H9 (cell line): ENCODE results near the gene CNOT11. TPM values are rescaled to one million over a fixed set of nuclear protein-coding genes. Genes with fewer than 3 reads are reported as not detected.

Source experiments
- DNase-seq: peaks from one replicate; pipeline ENCODE4 v3.0.0-alpha.2; 2017
- H2AFZ ChIP-seq: one replicate; pipeline ENCODE4 v1.6.1; 2013; ENCODE audit warnings: mild to moderate bottlenecking, low read length, control low read depth, moderate library complexity
- H2AK5ac ChIP-seq: 2 replicates; pipeline ENCODE4 v1.6.1; 2013; ENCODE audit warnings: low read length, control low read depth, mixed read lengths; ENCODE audit not compliant: insufficient read length
- H2BK120ac ChIP-seq: one replicate; pipeline ENCODE4 v1.6.1; 2013; ENCODE audit warnings: low read depth, mild to moderate bottlenecking, low read length, control low read depth, inconsistent platforms; ENCODE audit not compliant: poor library complexity, severe bottlenecking
- H2BK12ac ChIP-seq: 2 replicates; pipeline ENCODE4 v1.6.1; 2013; ENCODE audit warnings: low read length, control low read depth, mixed read lengths, low read depth; ENCODE audit not compliant: insufficient read length
- H2BK15ac ChIP-seq: 2 replicates; pipeline ENCODE4 v1.6.1; 2013; ENCODE audit warnings: low read depth, low read length, control low read depth
- H2BK20ac ChIP-seq: one replicate; pipeline ENCODE4 v1.6.1; 2013; ENCODE audit warnings: low read depth, mild to moderate bottlenecking, low read length, control low read depth, inconsistent platforms; ENCODE audit not compliant: poor library complexity, severe bottlenecking
- H2BK5ac ChIP-seq: 2 replicates; pipeline ENCODE4 v1.6.1; 2013; ENCODE audit warnings: low read length, control low read depth, mixed read lengths; ENCODE audit not compliant: insufficient read length
- H3K14ac ChIP-seq: 2 replicates; pipeline ENCODE4 v1.6.1; 2013; ENCODE audit warnings: low read length, control low read depth; ENCODE audit not compliant: insufficient read depth
- H3K18ac ChIP-seq: 2 replicates; pipeline ENCODE4 v1.6.1; 2013; ENCODE audit warnings: low read depth, mild to moderate bottlenecking, mixed read lengths, low read length, control low read depth; ENCODE audit not compliant: insufficient read length
- H3K23ac ChIP-seq: 2 replicates; pipeline ENCODE4 v1.6.1; 2013; ENCODE audit warnings: low read length, control low read depth, mixed read lengths, low read depth; ENCODE audit not compliant: insufficient read length
- H3K23me2 ChIP-seq: 2 replicates; pipeline ENCODE4 v1.6.1; 2013; ENCODE audit warnings: low read depth, mild to moderate bottlenecking, mixed read lengths, low read length, control low read depth; ENCODE audit not compliant: insufficient read length, poor library complexity, severe bottlenecking
- H3K27ac ChIP-seq: 2 replicates; pipeline ENCODE4 v1.5.1; 2013; ENCODE audit warnings: low read length, control low read depth, mixed read lengths, low read depth; ENCODE audit not compliant: insufficient read length
- H3K27me3 ChIP-seq: 2 replicates; pipeline ENCODE4 v1.6.1; 2013; ENCODE audit warnings: low read length, control low read depth, inconsistent platforms; ENCODE audit not compliant: insufficient read depth
- H3K4ac ChIP-seq: 2 replicates; pipeline ENCODE4 v1.6.1; 2013; ENCODE audit warnings: low read depth, mild to moderate bottlenecking, control low read depth, inconsistent platforms, low read length, moderate library complexity
- H3K4me1 ChIP-seq: 2 replicates; pipeline ENCODE4 v1.6.1; 2013; ENCODE audit warnings: low read length, control low read depth, inconsistent platforms; ENCODE audit not compliant: insufficient read depth
- H3K4me2 ChIP-seq: 2 replicates; pipeline ENCODE4 v1.6.1; 2013; ENCODE audit warnings: low read length, control low read depth, mixed read lengths; ENCODE audit not compliant: insufficient read length, insufficient read depth
- H3K56ac ChIP-seq: 2 replicates; pipeline ENCODE4 v1.6.1; 2013; ENCODE audit warnings: low read depth, mild to moderate bottlenecking, mixed read lengths, low read length, control low read depth; ENCODE audit not compliant: insufficient read length
- H3K79me1 ChIP-seq: 2 replicates; pipeline ENCODE4 v1.6.1; 2013; ENCODE audit warnings: low read depth, mild to moderate bottlenecking, moderate library complexity, low read length, control low read depth, inconsistent platforms; ENCODE audit not compliant: insufficient read depth, poor library complexity, severe bottlenecking
- H3K79me2 ChIP-seq: 2 replicates; pipeline ENCODE4 v1.6.1; 2013; ENCODE audit warnings: low read length, control low read depth, inconsistent platforms; ENCODE audit not compliant: insufficient read depth
- H3K9ac ChIP-seq: 2 replicates; pipeline ENCODE4 v1.6.1; 2013; ENCODE audit warnings: low read length, control low read depth, mixed read lengths; ENCODE audit not compliant: insufficient read length; ENCODE audit errors: extremely low read depth
- H3K9me3 ChIP-seq: one replicate; pipeline ENCODE4 v1.6.1; 2013; ENCODE audit warnings: low read depth, low read length, inconsistent platforms; ENCODE audit not compliant: control insufficient read depth
- H3T11ph ChIP-seq: one replicate; pipeline ENCODE4 v1.6.1; 2013; ENCODE audit warnings: mild to moderate bottlenecking, low read length, control low read depth, inconsistent platforms
- H4K20me1 ChIP-seq: one replicate; pipeline ENCODE4 v1.6.1; 2013; ENCODE audit not compliant: control insufficient read depth, insufficient read length, insufficient read depth
- H4K5ac ChIP-seq: 2 replicates; pipeline ENCODE4 v1.6.1; 2013; ENCODE audit warnings: low read depth, mild to moderate bottlenecking, mixed read lengths, low read length, control low read depth; ENCODE audit not compliant: insufficient read length
- H4K8ac ChIP-seq: replicated peaks from 2 replicates; pipeline ENCODE4 v1.6.1; 2013; ENCODE audit warnings: low read length, control low read depth, mixed read lengths, low read depth; ENCODE audit not compliant: insufficient read length
- H4K91ac ChIP-seq: 2 replicates; pipeline ENCODE4 v1.6.1; 2013; ENCODE audit warnings: low read depth, mild to moderate bottlenecking, moderate library complexity, mixed read lengths, low read length, control low read depth; ENCODE audit not compliant: insufficient read length
- H3K27ac Mint-ChIP-seq, 3 experiments: 2 replicates in 2 of 3; 3 replicates in 1 of 3; pipeline ENCODE4 v1.8.0; 2020 to 2021; ENCODE audit warnings: mixed read lengths in 3 of 3, mild to moderate bottlenecking in 1 of 3, moderate library complexity in 1 of 3
- H3K27me3 Mint-ChIP-seq: 2 replicates; pipeline ENCODE4 v1.8.0; 2021; ENCODE audit warnings: low read depth, mild to moderate bottlenecking, moderate library complexity, mixed read lengths
- H3K36me3 Mint-ChIP-seq, 3 experiments: 2 replicates in 2 of 3; 3 replicates in 1 of 3; pipeline ENCODE4 v1.8.0; 2020 to 2021; ENCODE audit warnings: low read depth in 3 of 3, mixed read lengths in 3 of 3; ENCODE audit not compliant: insufficient read depth in 1 of 3
- H3K4me1 Mint-ChIP-seq, 2 experiments: 2 replicates each; pipeline ENCODE4 v1.8.0; 2020; ENCODE audit warnings: mixed read lengths in 2 of 2
- H3K4me3 Mint-ChIP-seq, 2 experiments: 2 replicates in 1 of 2; 3 replicates in 1 of 2; pipeline ENCODE4 v1.8.0; 2020 to 2021; ENCODE audit warnings: mild to moderate bottlenecking in 2 of 2, mixed read lengths in 2 of 2, moderate library complexity in 1 of 2
- H3K9me3 Mint-ChIP-seq, 2 experiments: 2 replicates in 1 of 2; 3 replicates in 1 of 2; pipeline ENCODE4 v1.8.0; 2020; ENCODE audit warnings: mild to moderate bottlenecking in 2 of 2, mixed read lengths in 2 of 2, moderate library complexity in 1 of 2
- WGBS: extraction: QIAGEN DNeasy Blood & Tissue Kit; methylation state at CpG from one replicate; pipeline ENCODE4 v1.1.7; 2013; ENCODE audit warnings: missing lambda C conversion rate, low lambda C conversion rate, mixed read lengths; ENCODE audit not compliant: insufficient read length; ENCODE audit errors: extremely low coverage; 5-methylcytosine and 5-hydroxymethylcytosine counted together
- total RNA-seq: library from RNA; stranded (reverse); gene quantifications from 2 replicates; pipeline ENCODE4 v1.2.1, GENCODE V29; 2021
- TF ChIP-seq, protein P1 (sequence below): fragments of 200-600 bp; sonication (generic); conservative IDR thresholded peaks from 3 replicates; pipeline ENCODE4 v1.8.0; 2021; ENCODE audit warnings: antibody characterized with exemption, mild to moderate bottlenecking

The CNOT11 gene
- total RNA-seq, 1 experiment from 2014 or later: 46.8 TPM

DNA sequence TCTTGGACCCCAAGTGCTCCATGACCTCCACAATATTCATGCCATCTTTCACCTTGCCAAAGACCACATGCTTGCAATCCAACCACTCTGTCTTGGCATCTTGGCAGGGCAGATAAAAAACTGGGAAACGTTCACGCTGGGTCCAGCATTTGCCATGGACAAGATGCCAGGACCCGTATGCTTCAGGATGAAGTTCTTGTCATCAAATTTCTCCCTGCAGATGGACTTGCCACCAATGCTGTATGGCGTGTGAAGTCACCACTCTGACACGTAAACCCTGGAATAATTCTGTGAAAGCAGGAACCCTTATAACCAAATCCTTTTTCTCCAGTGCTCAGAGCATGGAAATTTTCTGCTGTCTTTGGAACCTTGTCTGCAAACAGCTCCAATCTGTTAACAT, 21.5 kb downstream of the CNOT11 start:
- Mint-ChIP-seq H3K27ac (no peak overlapping the region; a peak in 1 of 7 replicates), H3K4me1 (no peaks in the 10 kb centered on the region), H3K36me3 (peaks cover 20 to 56% (median 46%) of the 10 kb centered on the region in 3 experiments; a peak in 6 of 7 replicates), H3K4me3 (no peak overlapping the region), H3K27me3 (no peaks in the 10 kb centered on the region), H3K9me3 (no peaks in the 10 kb centered on the region)
- Histone ChIP-seq H3K27me3 (no peaks in the 10 kb centered on the region), H3K23me2 (no peaks in the 10 kb centered on the region), H3T11ph (no peak overlapping the region), H3K56ac (no peak overlapping the region), H3K9ac (no peak overlapping the region), H2BK20ac (no peak overlapping the region), H4K91ac (no peak overlapping the region), H2BK15ac (no peak overlapping the region), H3K9me3 (no peaks in the 10 kb centered on the region), H3K4ac (no peak overlapping the region), H4K5ac (no peak overlapping the region), H2BK120ac (no peak overlapping the region), H3K4me1 (no peaks in the 10 kb centered on the region), H3K23ac (no peak overlapping the region), H3K14ac (no peak overlapping the region), H2AFZ (no peak overlapping the region), H3K27ac (no peak overlapping the region), H3K79me2 (no peaks in the 10 kb centered on the region), H3K18ac (no peak overlapping the region), H2AK5ac (no peak overlapping the region), H3K4me2 (no peak overlapping the region), H4K8ac (no peak overlapping the region), H2BK12ac (no peak overlapping the region), H4K20me1 (no peaks in the 10 kb centered on the region), H2BK5ac (no peak overlapping the region), H3K79me1 (no peaks in the 10 kb centered on the region)
- WGBS: no CpG with 5 or more reads among the region's 5 CpGs
- TF ChIP-seq, protein P1, sequence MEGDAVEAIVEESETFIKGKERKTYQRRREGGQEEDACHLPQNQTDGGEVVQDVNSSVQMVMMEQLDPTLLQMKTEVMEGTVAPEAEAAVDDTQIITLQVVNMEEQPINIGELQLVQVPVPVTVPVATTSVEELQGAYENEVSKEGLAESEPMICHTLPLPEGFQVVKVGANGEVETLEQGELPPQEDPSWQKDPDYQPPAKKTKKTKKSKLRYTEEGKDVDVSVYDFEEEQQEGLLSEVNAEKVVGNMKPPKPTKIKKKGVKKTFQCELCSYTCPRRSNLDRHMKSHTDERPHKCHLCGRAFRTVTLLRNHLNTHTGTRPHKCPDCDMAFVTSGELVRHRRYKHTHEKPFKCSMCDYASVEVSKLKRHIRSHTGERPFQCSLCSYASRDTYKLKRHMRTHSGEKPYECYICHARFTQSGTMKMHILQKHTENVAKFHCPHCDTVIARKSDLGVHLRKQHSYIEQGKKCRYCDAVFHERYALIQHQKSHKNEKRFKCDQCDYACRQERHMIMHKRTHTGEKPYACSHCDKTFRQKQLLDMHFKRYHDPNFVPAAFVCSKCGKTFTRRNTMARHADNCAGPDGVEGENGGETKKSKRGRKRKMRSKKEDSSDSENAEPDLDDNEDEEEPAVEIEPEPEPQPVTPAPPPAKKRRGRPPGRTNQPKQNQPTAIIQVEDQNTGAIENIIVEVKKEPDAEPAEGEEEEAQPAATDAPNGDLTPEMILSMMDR: no peak
- DNase-seq: no peak
